ENCODE results near the gene OGDH.

- TF ChIP-seq CTCF (IDR thresholded peaks at IDR 0.05) (no peak), POLR2A (IDR thresholded peaks at IDR 0.05) (no peak)
Measured at GRCh38 chr7:44716205-44716604, 109.8 kb downstream of the OGDH start.
